Heart left ventricle (tissue), 16 donors: ENCODE data around the gene TET3. TPM values are rescaled to one million over a fixed set of nuclear protein-coding genes. Genes with fewer than 3 reads are reported as not detected.

ENCODE experiments used
- ATAC-seq, 4 donors: fragments of 200-7000 bp; cut with Tn5 transposase; one replicate each; pipeline ENCODE4 v1.9.1; 2020 to 2022; ENCODE audit warnings: moderate library complexity in 4 of 4, mild to moderate bottlenecking in 3 of 4, moderate number of reproducible peaks in 1 of 4
- DNase-seq, 5 donors: peaks; one replicate each; pipeline ENCODE4 v3.0.0-alpha.2; 2020
- H3K27ac ChIP-seq, 12 donors: fragments of 200-600 bp; sonication (generic) in 4 of 12; one replicate each; pipeline versions ENCODE4 v1.5.0 to v1.8.0; 2016 to 2022; ENCODE audit warnings: mild to moderate bottlenecking in 2 of 12
- H3K27me3 ChIP-seq, 9 donors: fragments of 200-600 bp; sonication (generic) in 2 of 9; one replicate each; pipeline versions ENCODE4 v1.5.1 to v1.8.0; 2016 to 2022; ENCODE audit warnings: mild to moderate bottlenecking in 3 of 9
- H3K36me3 ChIP-seq, 9 donors: fragments of 200-600 bp; sonication (generic) in 2 of 9; one replicate each; pipeline versions ENCODE4 v1.5.0 to v1.8.0; 2018 to 2022; ENCODE audit warnings: mild to moderate bottlenecking in 2 of 9
- H3K4me1 ChIP-seq, 12 donors: fragments of 200-600 bp; sonication (generic) in 4 of 12; one replicate each; pipeline versions ENCODE4 v1.5.0 to v1.8.0; 2016 to 2022; ENCODE audit warnings: mild to moderate bottlenecking in 3 of 12
- H3K4me3 ChIP-seq, 12 donors: fragments of 200-600 bp; sonication (generic) in 4 of 12; one replicate each; pipeline versions ENCODE4 v1.5.0 to v1.8.0; 2017 to 2022; ENCODE audit warnings: mild to moderate bottlenecking in 9 of 12, moderate library complexity in 4 of 12
- H3K9me3 ChIP-seq, 12 donors: fragments of 200-600 bp; sonication (generic) in 4 of 12; one replicate each; pipeline versions ENCODE4 v1.5.0 to v1.8.0; 2016 to 2022; ENCODE audit warnings: mild to moderate bottlenecking in 1 of 12
- POLR2A ChIP-seq, 2 donors: fragments of 450-650 bp; IDR thresholded peaks; one replicate each; pipeline ENCODE4 v1.6.1; 2017; ENCODE audit warnings: antibody characterized with exemption in 2 of 2, mild to moderate bottlenecking in 2 of 2, moderate library complexity in 2 of 2
- WGBS, 4 donors: extraction: QIAGEN DNeasy Blood & Tissue Kit in 2 of 4; methylation state at CpG; one replicate each; pipeline versions ENCODE4 v1.1.5 to v1.1.7; 2013 to 2018; 5-methylcytosine and 5-hydroxymethylcytosine counted together
- intact Hi-C, 10 donors: fragments of 100-400 bp; cut with DNase I; formaldehyde crosslinking; loops; one replicate each; pipeline versions ENCODE4 v1.11.1 to v1.14.2; 2022
- polyA plus RNA-seq, 2 donors: library from polyadenylated mRNA; stranded (reverse); fragments of 200-250 nt; gene quantifications; one replicate each; pipeline ENCODE4 v1.2.3, GENCODE V29; 2013
- total RNA-seq, 9 donors: library from RNA; depleted of rRNA in 2 of 9; stranded (reverse); fragments of >200 nt in 2 of 9; fragmentation: NEBNext Ultra II Directional in 3 of 9; extraction: Animal tissue kit (Norgen Biotek cat#: 25700) in 3 of 9; gene quantifications; one replicate each; pipeline versions ENCODE4 v1.1.0 to v1.2.4, GENCODE V29; 2016 to 2023
- TF ChIP-seq, protein P1 (sequence below), 12 donors: fragments of 200-600 bp; sonication (generic) in 4 of 12; IDR thresholded peaks; one replicate each; pipeline versions ENCODE4 v1.5.0 to v1.8.0; 2018 to 2022; ENCODE audit warnings: antibody characterized with exemption in 12 of 12, mild to moderate bottlenecking in 5 of 12
- donor health status: ischemic (EF 13 %, LVEDD 7.1; RV severe dilation, severe dysfunction).
- donor health status: healthy with polysubstance abuse.
- donor health status: DM: no; HTN: yes; CAD: no.
- donor health status: DM: no; HTN: no; CAD: no.
- donor health status: ischemic (EF 25% LVEDD 6.9; RV normal size, moderate dysfunction).
- donor health status: ischemic (EF 25% LVEDD 5.7; RV mildly dilated, moderate dysfunction).
- donor health status: healthy.
- donor health status: DM: yes; HTN: yes; CAD: no.
- donor health status: ischemic (EF 35%, LVEDD 5.7; RV mildly dilated, moderate dysfunction).
- donor health status: nonischemic (EF 11% LVEDD 7.7; RV severe dilation, severe dysfunction).
- donor health status: DM: yes; HTN: yes; CAD: no.
- donor health status: PGD.
- donor health status: ischemic (EF 29% LVEDD 5.4; RV normal size, mild dysfunction).
- donor health status: nonischemic (EF 23%, LVEDD 6.1; RV moderate dilation, normal function).

TET3 gene
- total and polyA plus RNA-seq, 11 donors, result 1.2 to 12.6 (median 2.5) TPM

GRCh38 chr2:73980566-73980965 is 4.1 kb upstream of the TET3 start:
- intact Hi-C loops, result loop anchor here in 7 of 10 donors (5.0 to 10.0 kb wide), 5 partner anchors 48 to 156 kb away; partner anchors contain the start of genes DGUOK (in 5 of the 7) and STAMBP (in 4 of the 7)
- ATAC-seq (no peak), DNase-seq (no peak)
- Histone ChIP-seq H3K9me3 (no peaks in the 10 kb centered on the region), H3K27ac (no peak overlapping the region), H3K4me3 (peak overlapping the region in 6 of 12 donors; percentile 34 to 55 (median 51)), H3K27me3 (no peaks in the 10 kb centered on the region), H3K4me1 (peaks cover 2 to 67% (median 34%) of the 10 kb centered on the region in 12 donors), H3K36me3 (no peaks in the 10 kb centered on the region)
- 41 to 62% (median 52%) methylated on average over 2 of the region's 2 CpGs for WGBS, 4 donors
- no peak for TF ChIP-seq POLR2A (IDR thresholded peaks at IDR 0.05)

DNA sequence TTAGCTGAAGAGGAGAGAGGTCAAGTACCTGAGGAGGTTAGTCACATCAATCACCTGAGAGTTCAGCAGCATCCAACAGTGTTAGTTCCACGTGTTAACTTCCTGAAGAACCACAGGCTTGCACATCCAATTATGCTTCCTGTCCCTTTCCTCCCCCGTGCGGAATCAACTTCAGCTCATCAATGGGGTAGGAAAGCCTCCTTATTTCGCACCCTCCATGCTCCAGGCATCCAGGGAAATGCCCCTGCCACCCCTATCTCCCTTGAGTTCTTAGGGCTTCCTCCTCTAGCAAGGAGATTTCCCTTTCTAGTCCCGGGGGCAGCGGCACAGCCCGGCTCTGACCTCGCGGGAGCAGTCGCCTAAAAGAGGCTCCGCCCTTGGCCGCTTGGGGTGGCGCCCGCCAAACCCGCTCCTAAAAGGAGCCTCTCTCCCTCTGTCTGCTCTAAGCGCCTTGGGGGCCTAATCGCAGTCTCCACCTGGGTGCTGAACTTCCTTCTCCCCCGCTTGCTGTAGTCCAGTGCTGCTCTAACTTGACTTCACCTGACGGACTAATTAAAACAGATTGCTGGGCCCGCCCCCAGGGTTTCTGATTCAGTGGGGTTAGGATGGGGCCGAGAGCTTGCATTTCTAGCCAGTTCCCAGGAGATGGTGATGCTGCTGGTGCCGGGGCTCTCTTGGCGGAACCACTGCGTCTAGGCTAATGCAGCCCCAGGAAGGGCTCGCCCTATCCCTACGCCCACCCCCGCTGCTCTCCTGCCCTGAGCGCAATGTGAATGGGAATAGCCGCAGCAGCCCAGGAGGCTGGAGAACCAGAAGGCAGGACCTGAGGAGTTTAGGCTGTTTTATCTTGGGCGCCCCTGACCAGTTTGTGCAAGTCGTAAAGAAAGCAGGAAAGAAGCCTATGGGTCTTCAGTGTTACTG is 3.4 kb upstream of the TET3 start:
- H3K36me3 ChIP-seq, result no peaks in the 10 kb centered on the region
- H3K9me3 ChIP-seq, result no peaks in the 10 kb centered on the region
- DNase-seq (peak in 4 of 5 donors; percentile 25 to 79 (median 48)), ATAC-seq (peak; percentile 36 to 53 (median 45))
- H3K4me1 ChIP-seq, result peaks cover 2 to 72% (median 41%) of the 10 kb centered on the region in 12 donors
- H3K27me3 ChIP-seq, result no peaks in the 10 kb centered on the region
- peak in 1 of 2 donors; percentile 14 for TF ChIP-seq POLR2A (IDR thresholded peaks at IDR 0.05)
- TF ChIP-seq, protein P1, sequence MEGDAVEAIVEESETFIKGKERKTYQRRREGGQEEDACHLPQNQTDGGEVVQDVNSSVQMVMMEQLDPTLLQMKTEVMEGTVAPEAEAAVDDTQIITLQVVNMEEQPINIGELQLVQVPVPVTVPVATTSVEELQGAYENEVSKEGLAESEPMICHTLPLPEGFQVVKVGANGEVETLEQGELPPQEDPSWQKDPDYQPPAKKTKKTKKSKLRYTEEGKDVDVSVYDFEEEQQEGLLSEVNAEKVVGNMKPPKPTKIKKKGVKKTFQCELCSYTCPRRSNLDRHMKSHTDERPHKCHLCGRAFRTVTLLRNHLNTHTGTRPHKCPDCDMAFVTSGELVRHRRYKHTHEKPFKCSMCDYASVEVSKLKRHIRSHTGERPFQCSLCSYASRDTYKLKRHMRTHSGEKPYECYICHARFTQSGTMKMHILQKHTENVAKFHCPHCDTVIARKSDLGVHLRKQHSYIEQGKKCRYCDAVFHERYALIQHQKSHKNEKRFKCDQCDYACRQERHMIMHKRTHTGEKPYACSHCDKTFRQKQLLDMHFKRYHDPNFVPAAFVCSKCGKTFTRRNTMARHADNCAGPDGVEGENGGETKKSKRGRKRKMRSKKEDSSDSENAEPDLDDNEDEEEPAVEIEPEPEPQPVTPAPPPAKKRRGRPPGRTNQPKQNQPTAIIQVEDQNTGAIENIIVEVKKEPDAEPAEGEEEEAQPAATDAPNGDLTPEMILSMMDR (IDR thresholded peaks at IDR 0.05), result no peak
- peak overlapping the region in 11 of 12 donors; percentile 2 to 55 (median 49) for H3K4me3 ChIP-seq
- 5 to 9% (median 7%) methylated on average over 29 to 31 of the region's 31 CpGs for WGBS, 4 donors
- intact Hi-C loops, result loop anchor here in 7 of 10 donors (5.0 to 10.0 kb wide), 5 partner anchors 49 to 157 kb away; partner anchors contain the start of genes DGUOK (in 5 of the 7) and STAMBP (in 4 of the 7)
- H3K27ac ChIP-seq, result peak overlapping the region in 4 of 12 donors; percentile 9 to 53 (median 16)

GRCh38 chr2:73982140-73982617 is 2.5 kb upstream of the TET3 start:
- no peaks in the 10 kb centered on the region for H3K36me3 ChIP-seq
- ATAC-seq, result peak in 3 of 4 donors; percentile 20 to 45 (median 23)
- H3K27me3 ChIP-seq, result no peaks in the 10 kb centered on the region
- DNase-seq, result peak in 2 of 5 donors; percentile 39 to 59
- no peaks in the 10 kb centered on the region for H3K9me3 ChIP-seq
- peak overlapping the region in 5 of 12 donors; percentile 34 to 55 (median 52) for H3K4me3 ChIP-seq
- 34 to 40% (median 40%) methylated on average over 7 of the region's 7 CpGs for WGBS, 4 donors
- intact Hi-C loops, result loop anchor here in 7 of 10 donors (5.0 to 10.0 kb wide), 5 partner anchors 50 to 157 kb away; partner anchors contain the start of genes DGUOK (in 5 of the 7) and STAMBP (in 4 of the 7)
- TF ChIP-seq, protein P1 (IDR thresholded peaks at IDR 0.05), result no peak
- TF ChIP-seq POLR2A (IDR thresholded peaks at IDR 0.05), result no peak
- H3K4me1 ChIP-seq, result peaks cover 2 to 80% (median 46%) of the 10 kb centered on the region in 12 donors
- H3K27ac ChIP-seq, result no peak overlapping the region

- WGBS, 4 donors, result 48 to 58% (median 56%) methylated on average over 30 to 35 of the region's 35 CpGs
- intact Hi-C loops, result loop anchor here in 7 of 10 donors (2.0 to 10.0 kb wide), 6 partner anchors 51 to 159 kb away; partner anchors contain the start of genes DGUOK (in 6 of the 7) and STAMBP (in 4 of the 7)
- no peak for DNase-seq
- H3K4me3 ChIP-seq, result peak overlapping the region; percentile 44 to 71 (median 60)
- TF ChIP-seq, protein P1 (IDR thresholded peaks at IDR 0.05), result no peak
- no peak for TF ChIP-seq POLR2A (IDR thresholded peaks at IDR 0.05)
- peaks cover 2 to 89% (median 56%) of the 10 kb centered on the region in 12 donors for H3K4me1 ChIP-seq
- H3K27ac ChIP-seq, result peak overlapping the region in 9 of 12 donors; percentile 43 to 95 (median 62)
- no peaks in the 10 kb centered on the region for H3K27me3 ChIP-seq
- no peaks in the 10 kb centered on the region for H3K36me3 ChIP-seq
- no peaks in the 10 kb centered on the region for H3K9me3 ChIP-seq
- ATAC-seq, result no peak
Observed at GRCh38 chr2:73983322-73984202, 1.1 kb upstream of the TET3 start.
